ENCODE measurements around the gene RSAD2.
"Not testable (repeated sequence)": the region's sequence is repeated elsewhere in the genome, so short reads cannot be mapped to it uniquely, and the experiment has no call there.

RSAD2 gene

GRCh38 chr2:6935652-6936020 lies 58.1 kb downstream of the RSAD2 start:
- not testable (repeated sequence) for H3K9ac ChIP-seq (ENCODE audit: low read length); H3K23ac ChIP-seq (ENCODE audit: low read length in 2 of 2); H3K27me3 ChIP-seq (ENCODE audit: control insufficient read depth in 1 of 2, insufficient read depth in 1 of 2, low read length in 2 of 2); H3K9me3 ChIP-seq (ENCODE audit: control insufficient read depth, low read length); H2BK15ac ChIP-seq (ENCODE audit: low read depth, poor library complexity, severe bottlenecking); H3K79me1 ChIP-seq (replicated peaks; ENCODE audit: low read length, poor library complexity, severe bottlenecking); H3K18ac ChIP-seq (ENCODE audit: low read depth in 1 of 2, low read length in 2 of 2); H3K4me3 ChIP-seq (ENCODE audit: insufficient read depth in 1 of 2, low read depth in 1 of 2, low read length in 2 of 2); H3K14ac ChIP-seq (ENCODE audit: low read length in 2 of 2); H3K27ac ChIP-seq (ENCODE audit: low read length, poor library complexity, severe bottlenecking); H2BK5ac ChIP-seq (ENCODE audit: low read depth, low read length, poor library complexity, severe bottlenecking); H2BK120ac ChIP-seq (ENCODE audit: low read depth, low read length); H4K8ac ChIP-seq (ENCODE audit: low read length); H2AK5ac ChIP-seq (ENCODE audit: low read length, severe bottlenecking); H2AFZ ChIP-seq (ENCODE audit: low read depth, low read length); H3K4me1 ChIP-seq (ENCODE audit: control insufficient read depth, insufficient read depth, low read depth, low read length); H3K36me3 ChIP-seq (ENCODE audit: control insufficient read depth in 1 of 2, insufficient read depth in 2 of 2, low read depth in 1 of 2, low read length in 2 of 2); H3K4me2 ChIP-seq (ENCODE audit: low read length, poor library complexity, severe bottlenecking); DNase-seq; H2BK12ac ChIP-seq (ENCODE audit: low read length in 2 of 2); H3K4ac ChIP-seq (ENCODE audit: low read depth in 1 of 2, low read length in 2 of 2); H4K91ac ChIP-seq (ENCODE audit: low read length)
- WGBS: 86% methylated on average over 4 of the region's 4 CpGs

DNA sequence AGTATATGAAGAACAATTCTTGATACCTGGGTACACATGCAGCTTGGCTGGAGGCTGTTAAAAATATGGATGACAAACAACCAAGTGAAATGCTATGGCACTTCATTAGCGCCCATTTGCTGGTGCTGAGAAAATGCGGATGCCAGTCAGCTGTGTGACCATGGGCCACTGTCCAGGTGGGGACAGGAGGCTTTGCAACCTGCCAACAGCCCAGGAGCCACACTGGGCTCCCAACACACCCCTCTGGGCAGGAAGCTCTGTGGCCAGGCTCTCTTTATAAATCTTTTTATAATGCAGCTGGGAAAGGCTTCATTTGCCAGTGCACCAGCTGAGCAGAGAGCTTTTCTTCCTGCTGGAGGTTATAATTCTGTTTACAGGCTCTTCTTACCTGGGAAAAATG lies 59.6 kb downstream of the RSAD2 start:
- Histone ChIP-seq H2BK15ac (ENCODE audit: low read depth, poor library complexity, severe bottlenecking) (no peak overlapping the region), H3K4ac (ENCODE audit: low read depth in 1 of 2, low read length in 2 of 2) (no peak overlapping the region), H3K9ac (ENCODE audit: low read length) (no peak overlapping the region), H3K4me3 (ENCODE audit: insufficient read depth in 1 of 2, low read depth in 1 of 2, low read length in 2 of 2) (no peak overlapping the region), H4K8ac (ENCODE audit: low read length) (no peak overlapping the region), H3K4me2 (ENCODE audit: low read length, poor library complexity, severe bottlenecking) (no peak overlapping the region), H3K9me3 (ENCODE audit: control insufficient read depth, low read length) (no peaks in the 10 kb centered on the region), H3K79me1 (replicated peaks; ENCODE audit: low read length, poor library complexity, severe bottlenecking) (peaks cover 4% of the 10 kb centered on the region), H4K91ac (ENCODE audit: low read length) (no peak overlapping the region), H3K23ac (ENCODE audit: low read length in 2 of 2) (no peak overlapping the region), H2AK5ac (ENCODE audit: low read length, severe bottlenecking) (no peak overlapping the region), H3K27me3 (ENCODE audit: control insufficient read depth in 1 of 2, insufficient read depth in 1 of 2, low read length in 2 of 2) (no peaks in the 10 kb centered on the region), H3K27ac (ENCODE audit: low read length, poor library complexity, severe bottlenecking) (no peak overlapping the region), H3K4me1 (ENCODE audit: control insufficient read depth, insufficient read depth, low read depth, low read length) (peaks cover 3% of the 10 kb centered on the region), H2BK5ac (ENCODE audit: low read depth, low read length, poor library complexity, severe bottlenecking) (no peak overlapping the region), H3K18ac (ENCODE audit: low read depth in 1 of 2, low read length in 2 of 2) (no peak overlapping the region), H3K36me3 (ENCODE audit: control insufficient read depth in 1 of 2, insufficient read depth in 2 of 2, low read depth in 1 of 2, low read length in 2 of 2) (peaks cover 0 to 11% of the 10 kb centered on the region in 2 experiments), H2BK12ac (ENCODE audit: low read length in 2 of 2) (no peak overlapping the region), H2BK120ac (ENCODE audit: low read depth, low read length) (no peak overlapping the region), H3K14ac (ENCODE audit: low read length in 2 of 2) (no peak overlapping the region), H2AFZ (ENCODE audit: low read depth, low read length) (no peak overlapping the region)
- DNase-seq: no peak
- whole genome bisulfite sequencing: 95% methylated on average over 2 of the region's 2 CpGs

- Histone ChIP-seq H3K4me3 (ENCODE audit: insufficient read depth in 1 of 2, low read depth in 1 of 2, low read length in 2 of 2) (no peak overlapping the region), H4K91ac (ENCODE audit: low read length) (no peak overlapping the region), H2AK5ac (ENCODE audit: low read length, severe bottlenecking) (no peak overlapping the region), H3K4ac (ENCODE audit: low read depth in 1 of 2, low read length in 2 of 2) (no peak overlapping the region), H2BK120ac (ENCODE audit: low read depth, low read length) (no peak overlapping the region), H3K27me3 (ENCODE audit: control insufficient read depth in 1 of 2, insufficient read depth in 1 of 2, low read length in 2 of 2) (no peaks in the 10 kb centered on the region), H2BK15ac (ENCODE audit: low read depth, poor library complexity, severe bottlenecking) (no peak overlapping the region), H3K4me1 (ENCODE audit: control insufficient read depth, insufficient read depth, low read depth, low read length) (peaks cover 3% of the 10 kb centered on the region), H3K9ac (ENCODE audit: low read length) (no peak overlapping the region), H2AFZ (ENCODE audit: low read depth, low read length) (no peak overlapping the region), H3K4me2 (ENCODE audit: low read length, poor library complexity, severe bottlenecking) (no peak overlapping the region), H4K8ac (ENCODE audit: low read length) (no peak overlapping the region), H3K27ac (ENCODE audit: low read length, poor library complexity, severe bottlenecking) (no peak overlapping the region), H2BK12ac (ENCODE audit: low read length in 2 of 2) (no peak overlapping the region), H3K79me1 (replicated peaks; ENCODE audit: low read length, poor library complexity, severe bottlenecking) (peaks cover 4% of the 10 kb centered on the region), H3K23ac (ENCODE audit: low read length in 2 of 2) (peak overlapping the region in 1 of 2 experiments; percentile 67), H3K9me3 (ENCODE audit: control insufficient read depth, low read length) (no peaks in the 10 kb centered on the region), H3K36me3 (ENCODE audit: control insufficient read depth in 1 of 2, insufficient read depth in 2 of 2, low read depth in 1 of 2, low read length in 2 of 2) (peaks cover 0 to 14% of the 10 kb centered on the region in 2 experiments), H3K18ac (ENCODE audit: low read depth in 1 of 2, low read length in 2 of 2) (no peak overlapping the region), H3K14ac (ENCODE audit: low read length in 2 of 2) (no peak overlapping the region), H2BK5ac (ENCODE audit: low read depth, low read length, poor library complexity, severe bottlenecking) (no peak overlapping the region)
- 81% methylated on average over 4 of the region's 4 CpGs for WGBS
- DNase-seq: no peak
Observed at GRCh38 chr2:6937582-6937981, 60.0 kb downstream of the RSAD2 start.

GRCh38 chr2:6939071-6939470 lies 61.5 kb downstream of the RSAD2 start:
- Histone ChIP-seq H2BK5ac (ENCODE audit: low read depth, low read length, poor library complexity, severe bottlenecking) (no peak overlapping the region), H3K79me1 (replicated peaks; ENCODE audit: low read length, poor library complexity, severe bottlenecking) (peaks cover 1% of the 10 kb centered on the region), H3K18ac (ENCODE audit: low read depth in 1 of 2, low read length in 2 of 2) (no peak overlapping the region), H4K91ac (ENCODE audit: low read length) (no peak overlapping the region), H3K4me3 (ENCODE audit: insufficient read depth in 1 of 2, low read depth in 1 of 2, low read length in 2 of 2) (no peak overlapping the region), H2BK12ac (ENCODE audit: low read length in 2 of 2) (no peak overlapping the region), H3K36me3 (ENCODE audit: control insufficient read depth in 1 of 2, insufficient read depth in 2 of 2, low read depth in 1 of 2, low read length in 2 of 2) (peaks cover 0 to 24% of the 10 kb centered on the region in 2 experiments), H3K9ac (ENCODE audit: low read length) (no peak overlapping the region), H3K27ac (ENCODE audit: low read length, poor library complexity, severe bottlenecking) (no peak overlapping the region), H2BK15ac (ENCODE audit: low read depth, poor library complexity, severe bottlenecking) (no peak overlapping the region), H3K4me1 (ENCODE audit: control insufficient read depth, insufficient read depth, low read depth, low read length) (peaks cover 3% of the 10 kb centered on the region), H3K4me2 (ENCODE audit: low read length, poor library complexity, severe bottlenecking) (no peak overlapping the region), H3K23ac (ENCODE audit: low read length in 2 of 2) (no peak overlapping the region), H3K4ac (ENCODE audit: low read depth in 1 of 2, low read length in 2 of 2) (no peak overlapping the region), H2AFZ (ENCODE audit: low read depth, low read length) (no peak overlapping the region), H3K9me3 (ENCODE audit: control insufficient read depth, low read length) (no peaks in the 10 kb centered on the region), H2AK5ac (ENCODE audit: low read length, severe bottlenecking) (no peak overlapping the region), H2BK120ac (ENCODE audit: low read depth, low read length) (no peak overlapping the region), H4K8ac (ENCODE audit: low read length) (no peak overlapping the region), H3K14ac (ENCODE audit: low read length in 2 of 2) (no peak overlapping the region), H3K27me3 (ENCODE audit: control insufficient read depth in 1 of 2, insufficient read depth in 1 of 2, low read length in 2 of 2) (no peaks in the 10 kb centered on the region)
- 100% methylated on average over 2 of the region's 2 CpGs for WGBS
- DNase-seq: no peak

Measured in mesenchymal stem cell (in vitro differentiated cells and primary cell).